Embryonic facial prominence (tissue), 1 donor: Measurements from ENCODE around the gene LRTM1.
A peak's percentile ranks its signal among the peaks of the same experiment; 100 is the strongest.

Experiments used
- DNase-seq: peaks from one replicate; pipeline ENCODE4 v3.0.0-alpha.2; 2016; ENCODE audit errors: extremely low spot score

The LRTM1 gene

GRCh38 chr3:54892168-54892567, 35.7 kb downstream of the LRTM1 start:
- no peak for DNase-seq

GRCh38 chr3:54891540-54891897, 36.3 kb downstream of the LRTM1 start:
- DNase-seq, result peak; percentile 55

- no peak for DNase-seq
Observed at GRCh38 chr3:54889731-54890130, 38.1 kb downstream of the LRTM1 start.

- DNase-seq, result no peak
Observed at GRCh38 chr3:54888873-54889272, 39.0 kb downstream of the LRTM1 start.

- no peak for DNase-seq
Observed at GRCh38 chr3:54888162-54888561, 39.7 kb downstream of the LRTM1 start.

GRCh38 chr3:54882129-54882833, 45.6 kb downstream of the LRTM1 start:
- peak; percentile 61 for DNase-seq

- DNase-seq, result no peak
Observed at GRCh38 chr3:54878145-54878544, 49.7 kb downstream of the LRTM1 start.

- peak; percentile 56 for DNase-seq
Observed at GRCh38 chr3:54877730-54878129, 50.1 kb downstream of the LRTM1 start.

GRCh38 chr3:54876694-54877093, 51.2 kb downstream of the LRTM1 start:
- DNase-seq, result no peak

GRCh38 chr3:54875596-54876268, 52.1 kb downstream of the LRTM1 start:
- no peak for DNase-seq

- DNase-seq, result no peak
Observed at GRCh38 chr3:54874816-54875556, 52.9 kb downstream of the LRTM1 start.

GRCh38 chr3:54873059-54874010, 54.5 kb downstream of the LRTM1 start:
- no peak for DNase-seq

- no peak for DNase-seq
Observed at GRCh38 chr3:54871867-54872266, 56.0 kb downstream of the LRTM1 start.

GRCh38 chr3:54870423-54870822, 57.4 kb downstream of the LRTM1 start:
- DNase-seq, result no peak
